ENCODE data around the gene RALBP1.
"Not testable (repeated sequence)": the region's sequence is repeated elsewhere in the genome, so short reads cannot be mapped to it uniquely, and the experiment has no call there.

DNA sequence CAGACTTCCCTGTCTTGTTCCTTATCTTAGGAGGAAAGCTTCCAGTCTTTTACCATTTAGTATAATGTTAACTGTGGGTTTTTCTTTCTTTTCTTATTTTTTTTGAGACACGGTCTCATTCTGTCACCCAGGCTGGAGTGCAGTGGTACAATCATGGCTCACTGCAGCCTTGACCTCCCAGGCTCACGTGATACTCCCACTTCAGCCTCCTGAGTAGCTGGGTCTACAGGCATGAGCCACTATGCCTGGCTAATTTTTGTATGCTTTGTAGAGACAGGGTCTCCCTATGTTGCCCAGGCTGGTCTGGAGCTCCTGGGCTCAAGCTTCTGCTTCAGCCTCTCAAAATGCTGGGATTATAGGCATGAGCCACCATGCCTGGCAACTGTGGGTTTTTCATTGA is 9.5 kb downstream of the RALBP1 start:
- TF ChIP-seq EZH2 (IDR thresholded peaks at IDR 0.05; ENCODE audit: low read length) = not testable (repeated sequence)
- TF ChIP-seq, protein P1, sequence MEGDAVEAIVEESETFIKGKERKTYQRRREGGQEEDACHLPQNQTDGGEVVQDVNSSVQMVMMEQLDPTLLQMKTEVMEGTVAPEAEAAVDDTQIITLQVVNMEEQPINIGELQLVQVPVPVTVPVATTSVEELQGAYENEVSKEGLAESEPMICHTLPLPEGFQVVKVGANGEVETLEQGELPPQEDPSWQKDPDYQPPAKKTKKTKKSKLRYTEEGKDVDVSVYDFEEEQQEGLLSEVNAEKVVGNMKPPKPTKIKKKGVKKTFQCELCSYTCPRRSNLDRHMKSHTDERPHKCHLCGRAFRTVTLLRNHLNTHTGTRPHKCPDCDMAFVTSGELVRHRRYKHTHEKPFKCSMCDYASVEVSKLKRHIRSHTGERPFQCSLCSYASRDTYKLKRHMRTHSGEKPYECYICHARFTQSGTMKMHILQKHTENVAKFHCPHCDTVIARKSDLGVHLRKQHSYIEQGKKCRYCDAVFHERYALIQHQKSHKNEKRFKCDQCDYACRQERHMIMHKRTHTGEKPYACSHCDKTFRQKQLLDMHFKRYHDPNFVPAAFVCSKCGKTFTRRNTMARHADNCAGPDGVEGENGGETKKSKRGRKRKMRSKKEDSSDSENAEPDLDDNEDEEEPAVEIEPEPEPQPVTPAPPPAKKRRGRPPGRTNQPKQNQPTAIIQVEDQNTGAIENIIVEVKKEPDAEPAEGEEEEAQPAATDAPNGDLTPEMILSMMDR (optimal IDR thresholded peaks at IDR 0.05 in 1 of 3, IDR thresholded peaks at IDR 0.05 in 1 of 3, conservative IDR thresholded peaks at IDR 0.05 in 1 of 3; ENCODE audit: extremely low read depth in 1 of 3, insufficient read depth in 2 of 3, low read length in 3 of 3) = not testable (repeated sequence)
